Lung (tissue), 12 donors: ENCODE data around the gene MINDY3. TPM values are rescaled to one million over a fixed set of nuclear protein-coding genes. Genes with fewer than 3 reads are reported as not detected.

Experiments used
- ATAC-seq: fragments of 200-7000 bp; cut with Tn5 transposase; one replicate; pipeline ENCODE4 v1.9.1; 2020; ENCODE audit warnings: moderate number of reproducible peaks; ENCODE audit not compliant: insufficient read depth, low FRiP score
- DNase-seq, 3 donors: peaks; one replicate each; pipeline ENCODE4 v3.0.0-alpha.2; 2013 to 2017
- H3K27ac ChIP-seq, 2 donors: one replicate each; pipeline ENCODE4 v1.5.1; 2013; ENCODE audit warnings: mild to moderate bottlenecking in 2 of 2, moderate library complexity in 2 of 2, control low read depth in 1 of 2, inconsistent platforms in 1 of 2, low read depth in 1 of 2, low read length in 1 of 2
- H3K27me3 ChIP-seq, 3 donors: one replicate each; pipeline ENCODE4 v1.5.1; 2013; ENCODE audit warnings: low read length in 2 of 3; ENCODE audit not compliant: control insufficient read depth in 3 of 3, insufficient read depth in 3 of 3
- H3K36me3 ChIP-seq, 4 donors: one replicate each; pipeline ENCODE4 v1.5.1; 2013; ENCODE audit warnings: low read length in 4 of 4, mild to moderate bottlenecking in 1 of 4, moderate library complexity in 1 of 4; ENCODE audit not compliant: control insufficient read depth in 4 of 4, insufficient read depth in 4 of 4
- H3K4me1 ChIP-seq, 5 donors: one replicate each; pipeline ENCODE4 v1.5.1; 2013; ENCODE audit warnings: low read length in 5 of 5, mild to moderate bottlenecking in 2 of 5, moderate library complexity in 1 of 5; ENCODE audit not compliant: control insufficient read depth in 5 of 5, insufficient read depth in 5 of 5
- H3K4me3 ChIP-seq: one replicate; pipeline ENCODE4 v1.5.1; 2013; ENCODE audit warnings: mild to moderate bottlenecking, control low read depth, moderate library complexity
- H3K9ac ChIP-seq, 2 donors: one replicate each; pipeline ENCODE4 v1.5.1; 2013; ENCODE audit warnings: low read length in 2 of 2, control low read depth in 1 of 2; ENCODE audit not compliant: insufficient read depth in 1 of 2
- H3K9me3 ChIP-seq, 4 donors: one replicate each; pipeline ENCODE4 v1.5.1; 2013; ENCODE audit warnings: low read length in 3 of 4, mild to moderate bottlenecking in 1 of 4, moderate library complexity in 1 of 4; ENCODE audit not compliant: control insufficient read depth in 4 of 4, insufficient read depth in 3 of 4
- WGBS, 2 donors: extraction: QIAGEN DNeasy Blood & Tissue Kit; methylation state at CpG; one replicate each; pipeline ENCODE4 v1.1.7; 2013; 5-methylcytosine and 5-hydroxymethylcytosine counted together
- polyA plus RNA-seq, 2 donors: library from polyadenylated mRNA; stranded (reverse); fragments of 200-250 nt; gene quantifications; one replicate each; pipeline ENCODE4 v1.2.1, GENCODE V29; 2013
- total RNA-seq, 2 donors: library from RNA; depleted of rRNA in 1 of 2; stranded (reverse); fragments of >200 nt in 1 of 2; gene quantifications; one replicate each; pipeline ENCODE4 v1.2.1, GENCODE V29; 2014 to 2021
- TF ChIP-seq, protein P1 (sequence below): IDR thresholded peaks from 2 replicates; pipeline ENCODE4 v1.5.1; 2012; ENCODE audit warnings: mild to moderate bottlenecking; ENCODE audit errors: control extremely low read depth, extremely low read depth
- donor health status: control.
- donor health status: control.
- donor health status: Bipolar disorder and iron deficiency.
- donor health status: healthy.
- donor health status: DM: yes; HTN: yes; CAD: no.

Gene MINDY3
- total and polyA plus RNA-seq, 4 donors, result 13.9 to 61.7 (median 24.6) TPM

DNA sequence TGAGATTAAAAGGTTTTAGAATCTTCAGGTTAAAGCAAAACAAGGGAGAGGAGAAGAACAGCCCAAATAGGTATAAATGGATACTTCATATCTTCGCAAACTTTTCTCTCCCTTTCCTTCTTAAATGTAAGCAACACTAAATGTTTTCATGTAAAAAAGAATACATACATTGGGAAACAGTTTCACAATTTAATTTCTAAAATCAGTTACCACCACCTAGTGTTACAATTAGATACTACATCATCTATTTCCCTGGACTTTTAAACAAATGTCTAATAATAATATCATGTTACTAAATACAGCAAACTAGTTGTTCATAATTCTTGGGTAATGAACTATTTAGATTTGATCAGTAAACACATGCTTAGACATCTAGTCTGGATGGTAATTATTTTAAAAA lies 35.8 kb downstream of the MINDY3 start:
- no peak overlapping the region for H3K9ac ChIP-seq
- H3K27me3 ChIP-seq, result no peaks in the 10 kb centered on the region
- peaks cover 5 to 16% (median 8%) of the 10 kb centered on the region in 4 donors for H3K36me3 ChIP-seq
- no peak overlapping the region for H3K27ac ChIP-seq
- H3K9me3 ChIP-seq, result no peaks in the 10 kb centered on the region
- ATAC-seq, result no peak
- TF ChIP-seq, protein P1, sequence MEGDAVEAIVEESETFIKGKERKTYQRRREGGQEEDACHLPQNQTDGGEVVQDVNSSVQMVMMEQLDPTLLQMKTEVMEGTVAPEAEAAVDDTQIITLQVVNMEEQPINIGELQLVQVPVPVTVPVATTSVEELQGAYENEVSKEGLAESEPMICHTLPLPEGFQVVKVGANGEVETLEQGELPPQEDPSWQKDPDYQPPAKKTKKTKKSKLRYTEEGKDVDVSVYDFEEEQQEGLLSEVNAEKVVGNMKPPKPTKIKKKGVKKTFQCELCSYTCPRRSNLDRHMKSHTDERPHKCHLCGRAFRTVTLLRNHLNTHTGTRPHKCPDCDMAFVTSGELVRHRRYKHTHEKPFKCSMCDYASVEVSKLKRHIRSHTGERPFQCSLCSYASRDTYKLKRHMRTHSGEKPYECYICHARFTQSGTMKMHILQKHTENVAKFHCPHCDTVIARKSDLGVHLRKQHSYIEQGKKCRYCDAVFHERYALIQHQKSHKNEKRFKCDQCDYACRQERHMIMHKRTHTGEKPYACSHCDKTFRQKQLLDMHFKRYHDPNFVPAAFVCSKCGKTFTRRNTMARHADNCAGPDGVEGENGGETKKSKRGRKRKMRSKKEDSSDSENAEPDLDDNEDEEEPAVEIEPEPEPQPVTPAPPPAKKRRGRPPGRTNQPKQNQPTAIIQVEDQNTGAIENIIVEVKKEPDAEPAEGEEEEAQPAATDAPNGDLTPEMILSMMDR, result no peak
- WGBS, 2 donors, result 79 to 84% methylated on average over 1 of the region's 1 CpG
- H3K4me1 ChIP-seq, result peaks cover 0 to 11% (median 0%) of the 10 kb centered on the region in 5 donors
- H3K4me3 ChIP-seq, result no peak overlapping the region
- DNase-seq, result peak in 2 of 3 donors; percentile 74 to 82

DNA sequence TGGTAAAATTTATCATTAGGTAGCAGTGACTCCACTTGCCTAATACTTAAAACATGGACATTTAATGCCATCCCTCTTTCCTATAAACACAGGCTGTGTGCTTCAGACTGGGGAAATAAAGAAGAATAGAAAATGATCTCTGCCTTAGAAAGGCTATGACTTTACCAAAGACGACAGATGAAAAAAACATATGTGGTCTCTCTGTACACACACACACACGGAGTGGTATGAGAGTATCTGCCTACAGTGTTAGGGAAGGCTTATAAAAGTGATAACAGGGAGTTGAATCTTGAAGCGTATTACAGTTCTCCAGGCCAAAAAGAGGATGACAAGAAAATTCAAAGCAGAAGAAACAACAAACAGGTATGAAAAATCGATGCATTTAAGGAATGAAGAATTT lies 38.2 kb downstream of the MINDY3 start:
- H3K4me3 ChIP-seq, result no peak overlapping the region
- 81 to 89% methylated on average over 4 of the region's 4 CpGs for WGBS, 2 donors
- H3K27ac ChIP-seq, result no peak overlapping the region
- ATAC-seq, result no peak
- H3K9ac ChIP-seq, result no peak overlapping the region
- TF ChIP-seq, protein P1, result no peak
- no peaks in the 10 kb centered on the region for H3K9me3 ChIP-seq
- H3K36me3 ChIP-seq, result peaks cover 5 to 15% (median 8%) of the 10 kb centered on the region in 4 donors
- H3K27me3 ChIP-seq, result no peaks in the 10 kb centered on the region
- peak in 2 of 3 donors; percentile 70 to 76 for DNase-seq
- H3K4me1 ChIP-seq, result peaks cover 0 to 21% (median 5%) of the 10 kb centered on the region in 5 donors

DNA sequence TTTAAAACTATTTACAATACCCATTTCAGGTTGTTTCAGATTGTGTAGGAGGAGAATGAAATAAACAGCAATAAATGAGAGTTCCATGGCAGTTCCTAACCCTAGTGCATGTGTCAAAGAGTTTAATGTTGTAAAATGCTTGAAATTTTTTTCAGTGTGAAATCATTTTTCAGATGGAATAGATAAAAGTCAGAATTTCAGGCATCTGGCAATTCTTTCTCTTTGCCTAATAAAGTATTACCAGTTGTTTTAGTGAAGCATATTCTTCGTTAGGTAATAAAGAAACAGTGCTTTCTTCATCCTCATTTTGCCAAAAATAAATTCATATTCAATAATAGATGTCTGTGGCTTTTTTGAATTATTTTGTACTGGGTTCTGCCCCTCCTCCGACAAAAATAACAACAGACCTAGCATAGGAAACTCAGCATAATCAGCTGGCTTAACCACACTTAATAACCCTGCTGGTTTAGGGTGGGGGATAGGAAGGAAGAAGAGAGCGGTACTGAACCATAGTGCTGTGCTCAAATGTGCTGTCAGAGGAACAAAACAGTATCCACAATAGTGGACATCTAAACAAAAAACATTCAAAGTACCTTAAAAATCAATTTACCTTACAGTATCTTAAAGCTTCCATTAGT lies 39.1 kb downstream of the MINDY3 start:
- Histone ChIP-seq H3K36me3 (peaks cover 5 to 15% (median 8%) of the 10 kb centered on the region in 4 donors), H3K9me3 (no peaks in the 10 kb centered on the region), H3K9ac (no peak overlapping the region), H3K27ac (no peak overlapping the region), H3K4me1 (peaks cover 0 to 28% (median 5%) of the 10 kb centered on the region in 5 donors), H3K27me3 (no peaks in the 10 kb centered on the region), H3K4me3 (no peak overlapping the region)
- DNase-seq (no peak), ATAC-seq (no peak)
- TF ChIP-seq, protein P1, result no peak
- WGBS, 2 donors, result 78 to 80% methylated on average over 3 of the region's 3 CpGs
